DMS114 treated with DMSO at 0.1 percent for 48 hours (cell line): ENCODE results near the gene CDC26.
"Not testable (repeated sequence)": the region's sequence is repeated elsewhere in the genome, so short reads cannot be mapped to it uniquely, and the experiment has no call there.

Experiments used
- DNase-seq: peaks from one replicate; lab custom pipeline; 2025; ENCODE audit not compliant: unreplicated experiment; lab: John Stamatoyannopoulos, UW

Gene CDC26

GRCh38 chr9:113244556-113244955, 30.8 kb downstream of the CDC26 start:
- no peak for DNase-seq

GRCh38 chr9:113241161-113241560, 34.2 kb downstream of the CDC26 start:
- DNase-seq = no peak

GRCh38 chr9:113238859-113239232, 36.5 kb downstream of the CDC26 start:
- DNase-seq = no peak

- no peak for DNase-seq
Measured at GRCh38 chr9:113238202-113238858, 37.0 kb downstream of the CDC26 start.

GRCh38 chr9:113237026-113237425, 38.3 kb downstream of the CDC26 start:
- no peak for DNase-seq

- not testable (repeated sequence) for DNase-seq
Measured at GRCh38 chr9:113235701-113236255, 39.6 kb downstream of the CDC26 start.

- no peak for DNase-seq
Measured at GRCh38 chr9:113231701-113232100, 43.7 kb downstream of the CDC26 start.

- no peak for DNase-seq
Measured at GRCh38 chr9:113228130-113228665, 47.2 kb downstream of the CDC26 start.

- no peak for DNase-seq
Measured at GRCh38 chr9:113227436-113227835, 47.9 kb downstream of the CDC26 start.

- no peak for DNase-seq
Measured at GRCh38 chr9:113223963-113224362, 51.4 kb downstream of the CDC26 start.

- DNase-seq = no peak
Measured at GRCh38 chr9:113222482-113222841, 52.9 kb downstream of the CDC26 start.

GRCh38 chr9:113221800-113222481, 53.4 kb downstream of the CDC26 start:
- no peak for DNase-seq

GRCh38 chr9:113221003-113221799, 54.2 kb downstream of the CDC26 start, which contains the start of the genes FKBP15 and SLC31A1:
TSS of gene FKBP15 (minus strand) at chr9:113221277. CDS start at chr9:113221243, 34 bp downstream.
TSS of gene SLC31A1 (plus strand) at chr9:113221544. CDS start at chr9:113256149, 34,605 bp downstream.
- peak; percentile 92 for DNase-seq

GRCh38 chr9:113220467-113221002, 54.8 kb downstream of the CDC26 start:
- no peak for DNase-seq

GRCh38 chr9:113219969-113220368, 55.4 kb downstream of the CDC26 start:
- DNase-seq = no peak

- no peak for DNase-seq
Measured at GRCh38 chr9:113219186-113219936, 56.0 kb downstream of the CDC26 start.
